Smooth muscle cell (in vitro differentiated cells): Measurements from ENCODE around the gene BCL6. TPM values are rescaled to one million over a fixed set of nuclear protein-coding genes. Genes with fewer than 3 reads are reported as not detected.
A peak's percentile ranks its signal among the peaks of the same experiment; 100 is the strongest.

Experiments
- DNase-seq: peaks from one replicate; lab custom pipeline; 2025; ENCODE audit not compliant: unreplicated experiment; lab: John Stamatoyannopoulos, UW
- H2AFZ ChIP-seq: fragments of 200-600 bp; sonication (generic); 2 replicates; pipeline ENCODE4 v1.6.0; 2016; ENCODE audit warnings: antibody characterized with exemption, low read depth, mild to moderate bottlenecking
- H3F3A ChIP-seq: fragments of 200-600 bp; sonication (generic); 2 replicates; pipeline ENCODE4 v1.6.0; 2017; ENCODE audit warnings: antibody characterized with exemption, low read depth
- H3K27ac ChIP-seq: fragments of 200-600 bp; sonication (generic); 2 replicates; pipeline ENCODE4 v1.5.1; 2016; ENCODE audit warnings: low read depth, mild to moderate bottlenecking
- H3K27me3 ChIP-seq: fragments of 200-600 bp; sonication (generic); 2 replicates; pipeline ENCODE4 v1.6.1; 2016; ENCODE audit warnings: low read depth, mild to moderate bottlenecking
- H3K36me3 ChIP-seq: fragments of 200-600 bp; sonication (generic); 2 replicates; pipeline ENCODE4 v1.5.1; 2016; ENCODE audit warnings: low read depth
- H3K4me1 ChIP-seq: fragments of 200-600 bp; sonication (generic); 2 replicates; pipeline ENCODE4 v1.5.1; 2016; ENCODE audit warnings: low read depth
- H3K4me2 ChIP-seq: fragments of 200-600 bp; sonication (generic); 2 replicates; pipeline ENCODE4 v1.6.0; 2016; ENCODE audit warnings: mild to moderate bottlenecking
- H3K4me3 ChIP-seq: fragments of 200-600 bp; sonication (generic); 2 replicates; pipeline ENCODE4 v1.5.1; 2016; ENCODE audit warnings: mild to moderate bottlenecking
- H3K79me2 ChIP-seq: fragments of 200-600 bp; sonication (generic); 2 replicates; pipeline ENCODE4 v1.6.0; 2016; ENCODE audit warnings: low read depth, mild to moderate bottlenecking
- H3K9ac ChIP-seq: fragments of 200-600 bp; sonication (generic); 2 replicates; pipeline ENCODE4 v1.6.0; 2016; ENCODE audit warnings: low read depth
- H3K9me3 ChIP-seq: fragments of 200-600 bp; sonication (generic); replicated peaks from 2 replicates; pipeline ENCODE4 v1.5.1; 2016; ENCODE audit warnings: low read depth
- H4K20me1 ChIP-seq: fragments of 200-600 bp; sonication (generic); 2 replicates; pipeline ENCODE4 v1.6.0; 2016; ENCODE audit warnings: low read depth
- WGBS: methylation state at CpG from one replicate; pipeline ENCODE4 v1.1.7; 2016; ENCODE audit warnings: low lambda C conversion rate; 5-methylcytosine and 5-hydroxymethylcytosine counted together
- polyA plus RNA-seq: library from polyadenylated mRNA; unstranded; fragments of >200 nt; fragmentation: Nextera tagmentation; extraction: Ambion mirVana; gene quantifications from 2 replicates; pipeline ENCODE4 v1.2.1, GENCODE V29; 2016
- total RNA-seq: library from RNA; depleted of rRNA; stranded (reverse); fragments of >200 nt; gene quantifications from 2 replicates; pipeline ENCODE4 v1.2.3, GENCODE V29; 2014
- TF ChIP-seq, protein P1 (sequence below): fragments of 200-600 bp; sonication (generic); IDR thresholded peaks from 2 replicates; pipeline ENCODE4 v1.5.1; 2017; ENCODE audit warnings: borderline replicate concordance, mild to moderate bottlenecking, antibody characterized with exemption; ENCODE audit not compliant: insufficient read depth, poor library complexity, severe bottlenecking

The BCL6 gene
- 30.8 and 39.1 TPM in 2 replicates for total RNA-seq
- 16.8 and 18.3 TPM in 2 replicates for polyA plus RNA-seq

- Histone ChIP-seq H2AFZ (peak within 1 kb of the TSS; percentile 87), H4K20me1 (peaks cover 33% of the 10 kb centered on the region), H3K4me1 (peaks cover 40% of the 10 kb centered on the region), H3K9me3 (no peaks in the 10 kb centered on the region), H3K36me3 (no peaks in the 10 kb centered on the region), H3F3A (peaks cover 2% of the 10 kb centered on the region), H3K9ac (peak within 1 kb of the TSS; percentile 99), H3K4me3 (peak within 1 kb of the TSS; percentile 96), H3K79me2 (peaks cover 38% of the 10 kb centered on the region), H3K4me2 (peak within 1 kb of the TSS; percentile 99), H3K27me3 (no peaks in the 10 kb centered on the region), H3K27ac (peak within 1 kb of the TSS; percentile 99)
- under 1% methylated on average over 40 of the region's 40 CpGs for WGBS
- TF ChIP-seq, protein P1, sequence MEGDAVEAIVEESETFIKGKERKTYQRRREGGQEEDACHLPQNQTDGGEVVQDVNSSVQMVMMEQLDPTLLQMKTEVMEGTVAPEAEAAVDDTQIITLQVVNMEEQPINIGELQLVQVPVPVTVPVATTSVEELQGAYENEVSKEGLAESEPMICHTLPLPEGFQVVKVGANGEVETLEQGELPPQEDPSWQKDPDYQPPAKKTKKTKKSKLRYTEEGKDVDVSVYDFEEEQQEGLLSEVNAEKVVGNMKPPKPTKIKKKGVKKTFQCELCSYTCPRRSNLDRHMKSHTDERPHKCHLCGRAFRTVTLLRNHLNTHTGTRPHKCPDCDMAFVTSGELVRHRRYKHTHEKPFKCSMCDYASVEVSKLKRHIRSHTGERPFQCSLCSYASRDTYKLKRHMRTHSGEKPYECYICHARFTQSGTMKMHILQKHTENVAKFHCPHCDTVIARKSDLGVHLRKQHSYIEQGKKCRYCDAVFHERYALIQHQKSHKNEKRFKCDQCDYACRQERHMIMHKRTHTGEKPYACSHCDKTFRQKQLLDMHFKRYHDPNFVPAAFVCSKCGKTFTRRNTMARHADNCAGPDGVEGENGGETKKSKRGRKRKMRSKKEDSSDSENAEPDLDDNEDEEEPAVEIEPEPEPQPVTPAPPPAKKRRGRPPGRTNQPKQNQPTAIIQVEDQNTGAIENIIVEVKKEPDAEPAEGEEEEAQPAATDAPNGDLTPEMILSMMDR = no peak
- DNase-seq = peak; percentile 77
Measured at GRCh38 chr3:187745201-187746058, at the start of gene BCL6. TSS of gene BCL6 (minus strand) at chr3:187745468. CDS start at chr3:187733693, 11,775 bp downstream.

- Histone ChIP-seq H3K4me1 (no peaks in the 10 kb centered on the region), H3K9me3 (no peaks in the 10 kb centered on the region), H2AFZ (no peak overlapping the region), H3F3A (no peaks in the 10 kb centered on the region), H3K4me3 (no peak overlapping the region), H3K36me3 (no peaks in the 10 kb centered on the region), H3K79me2 (no peaks in the 10 kb centered on the region), H3K27ac (no peak overlapping the region), H3K9ac (no peak overlapping the region), H4K20me1 (no peaks in the 10 kb centered on the region), H3K4me2 (no peak overlapping the region), H3K27me3 (no peaks in the 10 kb centered on the region)
- WGBS = 97% methylated on average over 4 of the region's 4 CpGs
- TF ChIP-seq, protein P1 = no peak
- DNase-seq = no peak
Measured at GRCh38 chr3:187794731-187795130, 49.5 kb upstream of the BCL6 start.

DNA sequence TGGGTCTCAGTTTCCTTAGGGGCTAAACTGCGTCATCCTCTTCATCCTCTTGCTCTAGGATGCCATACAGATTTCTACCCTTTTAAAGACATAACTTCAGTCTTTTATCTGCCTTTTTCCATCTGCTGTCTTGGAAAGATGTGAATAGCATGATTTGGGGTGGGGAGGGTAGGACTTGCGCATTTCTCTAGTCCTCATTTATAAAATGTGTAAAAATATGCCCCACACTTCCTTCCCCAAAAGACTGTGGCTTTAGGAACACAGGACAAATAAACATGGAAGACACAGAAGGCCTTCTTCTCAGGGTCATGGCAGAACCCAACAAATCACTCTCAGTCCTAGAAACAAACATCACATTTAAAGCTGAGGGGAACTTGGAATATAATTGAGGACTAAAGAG, 48.4 kb upstream of the BCL6 start:
- WGBS = 96% methylated on average over 2 of the region's 2 CpGs
- Histone ChIP-seq H3K27me3 (no peaks in the 10 kb centered on the region), H3K79me2 (no peaks in the 10 kb centered on the region), H3K9me3 (no peaks in the 10 kb centered on the region), H4K20me1 (no peaks in the 10 kb centered on the region), H3K4me1 (no peaks in the 10 kb centered on the region), H2AFZ (no peak overlapping the region), H3F3A (no peaks in the 10 kb centered on the region), H3K27ac (no peak overlapping the region), H3K36me3 (no peaks in the 10 kb centered on the region), H3K4me3 (no peak overlapping the region), H3K9ac (no peak overlapping the region), H3K4me2 (no peak overlapping the region)
- no peak for DNase-seq
- TF ChIP-seq, protein P1 = no peak
